Testis (tissue), 3 donors: Measurements from ENCODE around the gene NLK. TPM values are rescaled to one million over a fixed set of nuclear protein-coding genes. Genes with fewer than 3 reads are reported as not detected.
"Not testable (repeated sequence)": the region's sequence is repeated elsewhere in the genome, so short reads cannot be mapped to it uniquely, and the experiment has no call there.

Experiments used
- DNase-seq: peaks from one replicate; pipeline ENCODE4 v3.0.0-alpha.2; 2019
- H3K27ac ChIP-seq, 2 donors: fragments of 200-600 bp; sonication (generic); one replicate each; pipeline ENCODE4 v1.5.1; 2019
- H3K27me3 ChIP-seq: fragments of 200-600 bp; sonication (generic); one replicate; pipeline ENCODE4 v1.5.1; 2019
- H3K36me3 ChIP-seq: fragments of 200-600 bp; sonication (generic); one replicate; pipeline ENCODE4 v1.5.1; 2017; ENCODE audit warnings: low read depth; ENCODE audit errors: missing control alignments
- H3K4me1 ChIP-seq: fragments of 200-600 bp; sonication (generic); one replicate; pipeline ENCODE4 v1.5.1; 2019
- H3K4me3 ChIP-seq, 2 donors: fragments of 200-600 bp; sonication (generic); one replicate each; pipeline ENCODE4 v1.5.1; 2017 to 2019
- H3K9me3 ChIP-seq: fragments of 200-600 bp; sonication (generic); one replicate; pipeline ENCODE4 v1.5.1; 2017
- POLR2A ChIP-seq: fragments of 450-650 bp; IDR thresholded peaks from one replicate; pipeline ENCODE4 v1.6.1; 2017; ENCODE audit warnings: antibody characterized with exemption, mild to moderate bottlenecking, moderate library complexity
- WGBS, 2 donors: methylation state at CpG; one replicate each; pipeline ENCODE4 v1.1.5; 2018; 5-methylcytosine and 5-hydroxymethylcytosine counted together
- intact Hi-C: fragments of 100-400 bp; cut with DNase I; formaldehyde crosslinking; loops from one replicate; pipeline ENCODE4 v1.15.1; 2023; ENCODE audit warnings: low total_unique reads
- polyA plus RNA-seq: library from polyadenylated mRNA; stranded (reverse); fragments of 350-450 nt; fragmentation: Illumina TruSeq; extraction: RNeasy Lipid Tissue Mini Kit (QIAGEN cat#74804); gene quantifications from one replicate; pipeline ENCODE4 v1.2.3, GENCODE V29; 2014; ENCODE audit warnings: low read depth, low replicate concordance; ENCODE audit not compliant: insufficient read depth
- total RNA-seq, 2 donors: library from RNA; depleted of rRNA; stranded (reverse); fragments of >200 nt; gene quantifications; one replicate each; pipeline ENCODE4 v1.2.3, GENCODE V29; 2016
- TF ChIP-seq, protein P1 (sequence below), 3 experiments: fragments of 450-650 bp in 2 of 3; fragments of 200-600 bp in 1 of 3; sonication (generic) in 1 of 3; IDR thresholded peaks; one replicate each; pipeline ENCODE4 v1.5.1; 2016 to 2019; ENCODE audit warnings: antibody characterized with exemption in 3 of 3, mild to moderate bottlenecking in 2 of 3, moderate library complexity in 1 of 3

The NLK gene
- total and polyA plus RNA-seq, 3 donors from 2014 or later = 40.8 to 54.4 (median 47.0) TPM

DNA sequence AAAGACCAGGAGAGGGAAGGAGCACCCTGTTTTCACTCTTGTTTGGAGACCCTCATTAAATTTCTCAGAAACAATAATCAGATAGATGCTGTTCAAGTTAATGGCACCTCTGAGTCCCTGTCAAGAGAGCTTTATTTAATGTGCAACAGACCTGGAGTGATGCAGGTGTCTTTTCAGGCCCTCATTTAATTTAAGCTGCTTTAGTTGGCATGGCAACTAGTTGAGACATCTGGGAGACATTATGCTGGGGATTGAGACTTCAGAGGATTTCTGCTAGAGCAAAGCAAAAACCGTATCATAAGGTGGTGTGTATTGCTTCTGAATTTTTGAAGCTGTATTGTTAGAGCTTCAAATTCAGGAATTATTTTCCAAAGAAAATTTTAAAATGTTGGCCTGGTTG, 108.5 kb downstream of the NLK start:
- H3K4me3 ChIP-seq = no peak overlapping the region
- DNase-seq = no peak
- no peaks in the 10 kb centered on the region for H3K4me1 ChIP-seq
- WGBS, 2 donors = 73 to 93% methylated on average over 1 of the region's 1 CpG
- TF ChIP-seq, protein P1, sequence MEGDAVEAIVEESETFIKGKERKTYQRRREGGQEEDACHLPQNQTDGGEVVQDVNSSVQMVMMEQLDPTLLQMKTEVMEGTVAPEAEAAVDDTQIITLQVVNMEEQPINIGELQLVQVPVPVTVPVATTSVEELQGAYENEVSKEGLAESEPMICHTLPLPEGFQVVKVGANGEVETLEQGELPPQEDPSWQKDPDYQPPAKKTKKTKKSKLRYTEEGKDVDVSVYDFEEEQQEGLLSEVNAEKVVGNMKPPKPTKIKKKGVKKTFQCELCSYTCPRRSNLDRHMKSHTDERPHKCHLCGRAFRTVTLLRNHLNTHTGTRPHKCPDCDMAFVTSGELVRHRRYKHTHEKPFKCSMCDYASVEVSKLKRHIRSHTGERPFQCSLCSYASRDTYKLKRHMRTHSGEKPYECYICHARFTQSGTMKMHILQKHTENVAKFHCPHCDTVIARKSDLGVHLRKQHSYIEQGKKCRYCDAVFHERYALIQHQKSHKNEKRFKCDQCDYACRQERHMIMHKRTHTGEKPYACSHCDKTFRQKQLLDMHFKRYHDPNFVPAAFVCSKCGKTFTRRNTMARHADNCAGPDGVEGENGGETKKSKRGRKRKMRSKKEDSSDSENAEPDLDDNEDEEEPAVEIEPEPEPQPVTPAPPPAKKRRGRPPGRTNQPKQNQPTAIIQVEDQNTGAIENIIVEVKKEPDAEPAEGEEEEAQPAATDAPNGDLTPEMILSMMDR (IDR thresholded peaks at IDR 0.05) = no peak
- TF ChIP-seq POLR2A = no peak
- no peaks in the 10 kb centered on the region for H3K36me3 ChIP-seq
- no peaks in the 10 kb centered on the region for H3K9me3 ChIP-seq
- H3K27ac ChIP-seq = no peak overlapping the region
- intact Hi-C loops = no loop called here
- no peaks in the 10 kb centered on the region for H3K27me3 ChIP-seq

DNA sequence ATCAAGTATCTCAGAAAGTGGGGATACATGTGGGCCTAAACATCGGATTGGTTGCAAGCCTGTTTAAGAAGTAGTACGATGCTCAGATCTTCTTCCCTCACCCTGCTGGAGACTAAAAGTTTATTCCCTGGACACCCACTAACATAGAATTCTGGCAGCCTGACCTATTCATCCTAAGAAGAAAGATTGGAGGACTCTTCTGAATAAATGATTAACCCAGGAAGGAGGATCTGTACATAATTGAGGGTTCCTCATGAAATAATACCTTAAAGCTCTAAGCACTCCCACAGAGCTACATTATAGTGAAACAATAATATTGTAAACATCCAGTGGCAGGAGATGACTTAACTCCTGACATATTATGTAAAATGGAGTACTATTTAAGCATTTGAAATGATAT, 111.7 kb downstream of the NLK start:
- Histone ChIP-seq H3K4me3 (no peak overlapping the region), H3K27ac (no peak overlapping the region), H3K4me1 (no peaks in the 10 kb centered on the region), H3K36me3 (no peaks in the 10 kb centered on the region), H3K9me3 (no peaks in the 10 kb centered on the region), H3K27me3 (no peaks in the 10 kb centered on the region)
- no peak for DNase-seq
- WGBS, 2 donors = 73 to 79% methylated on average over 2 of the region's 2 CpGs
- intact Hi-C loops = no loop called here
- TF ChIP-seq POLR2A = no peak
- TF ChIP-seq, protein P1 (IDR thresholded peaks at IDR 0.05) = no peak

GRCh38 chr17:28155405-28155804, 112.9 kb downstream of the NLK start:
- H3K36me3 ChIP-seq, H3K27ac ChIP-seq: not testable (repeated sequence)

DNA sequence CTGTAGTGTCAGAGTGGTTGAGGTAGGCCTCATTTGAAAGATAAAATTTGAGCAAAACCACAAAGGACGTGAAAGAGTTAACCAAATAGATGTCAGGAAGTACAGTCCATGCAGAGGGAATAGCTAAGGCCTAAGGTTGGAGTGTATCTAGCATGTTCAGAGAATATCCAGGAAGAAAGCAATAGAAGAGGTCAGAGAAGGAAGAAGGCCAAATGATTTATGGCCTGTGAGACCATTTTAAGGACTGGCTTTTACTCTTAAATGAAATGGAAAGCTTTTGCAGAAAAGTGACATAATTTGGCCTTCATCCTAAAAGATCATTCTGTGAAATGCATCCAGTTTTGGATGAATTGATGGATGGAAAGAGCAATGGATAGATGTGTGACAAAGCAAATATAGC, 116.5 kb downstream of the NLK start:
- H3K27ac ChIP-seq = no peak overlapping the region
- intact Hi-C loops = no loop called here
- no peaks in the 10 kb centered on the region for H3K4me1 ChIP-seq
- no peaks in the 10 kb centered on the region for H3K9me3 ChIP-seq
- 82 to 96% methylated on average over 1 of the region's 1 CpG for WGBS, 2 donors
- H3K36me3 ChIP-seq = no peaks in the 10 kb centered on the region
- TF ChIP-seq, protein P1 (IDR thresholded peaks at IDR 0.05) = no peak
- no peak for TF ChIP-seq POLR2A
- H3K4me3 ChIP-seq = no peak overlapping the region
- DNase-seq = no peak
- H3K27me3 ChIP-seq = no peaks in the 10 kb centered on the region

More at GRCh38 chr17:28155405-28155804, 112.9 kb downstream of the NLK start:
- 97 to 98% methylated on average over 4 of the region's 4 CpGs for WGBS, 2 donors
- H3K9me3 ChIP-seq, intact Hi-C loops, DNase-seq, H3K4me3 ChIP-seq, H3K27me3 ChIP-seq, H3K4me1 ChIP-seq: not testable (repeated sequence)

DNA sequence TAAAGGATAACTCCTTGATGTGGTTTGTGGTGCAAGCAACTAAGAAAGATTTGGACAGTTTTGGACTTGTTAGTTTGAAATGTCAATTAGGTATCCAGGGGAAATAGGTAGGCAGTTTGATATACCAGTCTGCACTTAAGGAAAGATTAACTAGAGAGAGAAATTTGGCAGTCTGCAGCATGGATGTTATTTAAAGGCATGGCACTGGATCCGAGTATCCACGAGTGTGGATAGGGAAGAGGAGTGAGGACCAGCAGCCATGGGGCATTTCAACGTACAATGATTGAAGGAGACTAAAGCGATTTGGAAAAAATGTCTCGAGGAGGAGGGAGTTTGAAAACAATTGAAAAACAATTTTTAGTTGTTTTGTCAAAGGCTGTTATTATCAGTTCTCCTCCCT, 117.4 kb downstream of the NLK start:
- H3K27me3 ChIP-seq = no peaks in the 10 kb centered on the region
- 89 to 96% methylated on average over 5 of the region's 5 CpGs for WGBS, 2 donors
- H3K27ac ChIP-seq = no peak overlapping the region
- intact Hi-C loops = no loop called here
- H3K4me1 ChIP-seq = no peaks in the 10 kb centered on the region
- no peak for DNase-seq
- H3K4me3 ChIP-seq = no peak overlapping the region
- no peaks in the 10 kb centered on the region for H3K36me3 ChIP-seq
- no peak for TF ChIP-seq POLR2A
- TF ChIP-seq, protein P1 (IDR thresholded peaks at IDR 0.05) = no peak
- H3K9me3 ChIP-seq = no peaks in the 10 kb centered on the region
